Measurements from ENCODE around the gene NDRG4. TPM values are rescaled to one million over a fixed set of nuclear protein-coding genes. Genes with fewer than 3 reads are reported as not detected.
A peak's percentile ranks its signal among the peaks of the same experiment; 100 is the strongest.
"Not testable (repeated sequence)": the region's sequence is repeated elsewhere in the genome, so short reads cannot be mapped to it uniquely, and the experiment has no call there.

The NDRG4 gene
- polyA plus RNA-seq, 3 donors from 2014 or later = 0.18 TPM; not detected in 2

DNA sequence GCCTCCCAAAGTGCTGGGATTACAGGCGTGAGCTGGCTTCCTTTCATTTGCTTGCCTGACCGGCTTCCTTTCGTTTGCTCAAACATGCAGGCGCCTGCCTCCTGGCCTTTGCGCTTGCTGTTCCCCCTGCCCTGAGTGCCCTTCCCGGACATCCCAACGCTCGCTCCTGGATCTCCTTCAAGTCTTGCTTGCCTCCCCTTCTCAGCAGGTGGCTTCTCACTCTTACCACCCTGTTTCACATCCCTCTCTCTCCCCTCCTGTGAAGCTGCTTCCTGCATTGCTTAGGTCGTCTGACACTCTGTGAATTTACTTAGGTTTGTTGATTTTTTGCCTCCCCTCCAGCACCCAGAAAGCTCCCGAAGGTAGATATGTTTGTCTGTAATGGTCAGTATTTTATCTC, 25.6 kb upstream of the NDRG4 start:
- H3K27ac Mint-ChIP-seq = no peak overlapping the region
- H3K36me3 Mint-ChIP-seq = peaks cover 0 to 8% (median 0%) of the 10 kb centered on the region in 3 donors
- peak overlapping the region in 3 of 5 donors; percentile 33 to 62 (median 49) for H3K4me3 Mint-ChIP-seq
- DNase-seq = no peak
- H3K27me3 Mint-ChIP-seq (ENCODE audit: low read depth in 3 of 3) = peaks cover 2 to 9% (median 5%) of the 10 kb centered on the region in 3 donors
- no peaks in the 10 kb centered on the region for H3K9me3 Mint-ChIP-seq
- peaks cover 49% of the 10 kb centered on the region in 2 donors for H3K4me1 Mint-ChIP-seq

DNA sequence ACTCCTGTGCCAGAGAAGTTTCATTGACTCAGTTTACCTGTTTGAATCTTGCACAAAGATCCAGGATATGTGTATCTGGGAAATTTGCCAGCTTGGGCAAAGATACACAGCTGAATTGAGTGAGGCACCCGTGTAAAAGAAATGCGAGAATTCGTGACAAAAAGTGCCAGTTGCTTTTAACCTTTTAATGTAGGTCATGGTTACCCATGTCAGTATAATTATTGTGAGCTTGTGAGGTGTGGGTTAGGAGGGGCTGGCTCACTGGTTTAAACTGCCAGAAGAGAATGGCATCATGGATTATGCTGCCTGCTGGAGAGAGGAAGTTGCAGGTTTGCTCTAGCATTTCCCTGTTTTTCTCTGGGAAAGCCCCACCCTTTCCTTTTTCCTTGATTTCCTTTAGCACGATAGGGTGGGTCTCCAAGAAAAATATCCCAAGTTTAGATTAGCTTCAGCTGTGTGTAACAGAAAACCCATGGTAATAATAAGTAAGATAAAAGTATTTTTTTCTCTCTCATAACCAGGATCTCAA, 24.8 kb upstream of the NDRG4 start:
- no peaks in the 10 kb centered on the region for H3K9me3 Mint-ChIP-seq
- H3K27ac Mint-ChIP-seq = no peak overlapping the region
- peaks cover 2 to 8% (median 7%) of the 10 kb centered on the region in 3 donors for H3K27me3 Mint-ChIP-seq (ENCODE audit: low read depth in 3 of 3)
- peaks cover 41% of the 10 kb centered on the region in 2 donors for H3K4me1 Mint-ChIP-seq
- H3K36me3 Mint-ChIP-seq = peaks cover 0 to 5% (median 0%) of the 10 kb centered on the region in 3 donors
- no peak overlapping the region for H3K4me3 Mint-ChIP-seq
- no peak for DNase-seq

DNA sequence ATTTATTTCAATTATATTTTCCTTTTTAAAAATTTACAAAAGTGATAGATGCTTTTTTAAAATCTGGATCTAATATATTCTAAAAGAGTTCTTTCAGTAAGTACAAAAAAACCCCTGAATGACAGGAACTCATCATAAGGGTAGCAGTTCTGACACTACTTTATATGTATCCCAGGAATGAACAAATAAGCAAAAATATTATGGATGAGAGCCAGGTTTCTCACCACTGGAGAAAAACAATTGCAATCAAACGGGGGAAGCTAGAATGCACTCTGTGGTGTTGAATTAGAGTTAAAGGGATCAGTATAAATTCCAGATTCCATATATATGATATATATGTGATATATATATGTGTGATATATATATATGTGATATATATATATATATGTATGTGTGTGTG, 23.2 kb upstream of the NDRG4 start:
- Mint-ChIP-seq H3K9me3 (no peaks in the 10 kb centered on the region), H3K4me3 (no peak overlapping the region)

GRCh38 chr16:58478427-58478826, 21.5 kb upstream of the NDRG4 start:
- Mint-ChIP-seq H3K9me3 (no peaks in the 10 kb centered on the region), H3K27ac (no peak overlapping the region), H3K4me3 (no peak overlapping the region), H3K4me1 (peaks cover 9 to 11% of the 10 kb centered on the region in 2 donors), H3K36me3 (peaks cover 0 to 4% (median 0%) of the 10 kb centered on the region in 3 donors), H3K27me3 (ENCODE audit: low read depth in 3 of 3) (peaks cover 0 to 3% (median 2%) of the 10 kb centered on the region in 3 donors)
- DNase-seq = no peak

More for the DNA sequence above, 23.2 kb upstream of the NDRG4 start:
- peaks cover 0 to 4% (median 0%) of the 10 kb centered on the region in 3 donors for H3K36me3 Mint-ChIP-seq
- peaks cover 2 to 6% (median 2%) of the 10 kb centered on the region in 3 donors for H3K27me3 Mint-ChIP-seq (ENCODE audit: low read depth in 3 of 3)
- H3K4me1 Mint-ChIP-seq = peaks cover 24 to 25% of the 10 kb centered on the region in 2 donors
- no peak overlapping the region for H3K27ac Mint-ChIP-seq
- no peak for DNase-seq

DNA sequence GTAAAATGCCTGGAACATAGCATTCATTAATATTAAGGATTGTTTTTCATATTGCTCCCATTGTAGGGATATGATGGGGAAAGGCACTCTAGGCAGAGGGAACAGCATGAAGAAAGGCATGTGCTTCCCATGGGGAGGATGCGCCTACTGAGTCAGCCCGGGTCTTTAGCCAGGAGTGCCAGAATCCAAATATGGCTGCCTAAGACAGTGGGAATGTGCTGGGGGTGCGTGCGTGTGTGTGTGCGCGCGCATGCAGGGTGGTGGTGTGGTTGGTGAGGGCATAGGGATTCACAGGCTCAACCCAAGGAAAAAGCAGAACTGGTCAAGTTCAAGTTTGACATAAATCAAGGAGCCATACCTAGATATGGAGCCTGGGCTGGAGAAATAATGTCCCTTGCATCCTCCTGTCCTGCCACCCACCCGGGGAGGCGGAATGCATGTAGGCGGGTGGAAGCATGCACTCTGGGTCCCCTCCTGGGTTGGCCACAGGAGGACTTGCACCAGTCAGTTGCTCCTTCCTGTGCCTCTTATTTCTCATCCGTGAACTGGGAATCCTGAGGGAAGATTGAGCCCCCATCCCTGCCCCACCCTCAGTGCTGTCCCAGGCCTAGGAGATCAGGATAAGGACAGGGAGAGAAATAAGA, 18.6 kb upstream of the NDRG4 start:
- H3K9me3 Mint-ChIP-seq = no peaks in the 10 kb centered on the region
- no peak for DNase-seq
- H3K27ac Mint-ChIP-seq = no peak overlapping the region
- H3K4me1 Mint-ChIP-seq = no peaks in the 10 kb centered on the region
- H3K36me3 Mint-ChIP-seq = no peaks in the 10 kb centered on the region
- H3K4me3 Mint-ChIP-seq = no peak overlapping the region
- H3K27me3 Mint-ChIP-seq (ENCODE audit: low read depth in 3 of 3) = peaks cover 0 to 3% (median 0%) of the 10 kb centered on the region in 3 donors

- peaks cover 0 to 3% (median 0%) of the 10 kb centered on the region in 3 donors for H3K27me3 Mint-ChIP-seq (ENCODE audit: low read depth in 3 of 3)
- no peaks in the 10 kb centered on the region for H3K36me3 Mint-ChIP-seq
- H3K4me3 Mint-ChIP-seq = no peak overlapping the region
- no peaks in the 10 kb centered on the region for H3K9me3 Mint-ChIP-seq
- no peaks in the 10 kb centered on the region for H3K4me1 Mint-ChIP-seq
- H3K27ac Mint-ChIP-seq = no peak overlapping the region
- no peak for DNase-seq
Measured at GRCh38 chr16:58481931-58482330, 18.0 kb upstream of the NDRG4 start.

DNA sequence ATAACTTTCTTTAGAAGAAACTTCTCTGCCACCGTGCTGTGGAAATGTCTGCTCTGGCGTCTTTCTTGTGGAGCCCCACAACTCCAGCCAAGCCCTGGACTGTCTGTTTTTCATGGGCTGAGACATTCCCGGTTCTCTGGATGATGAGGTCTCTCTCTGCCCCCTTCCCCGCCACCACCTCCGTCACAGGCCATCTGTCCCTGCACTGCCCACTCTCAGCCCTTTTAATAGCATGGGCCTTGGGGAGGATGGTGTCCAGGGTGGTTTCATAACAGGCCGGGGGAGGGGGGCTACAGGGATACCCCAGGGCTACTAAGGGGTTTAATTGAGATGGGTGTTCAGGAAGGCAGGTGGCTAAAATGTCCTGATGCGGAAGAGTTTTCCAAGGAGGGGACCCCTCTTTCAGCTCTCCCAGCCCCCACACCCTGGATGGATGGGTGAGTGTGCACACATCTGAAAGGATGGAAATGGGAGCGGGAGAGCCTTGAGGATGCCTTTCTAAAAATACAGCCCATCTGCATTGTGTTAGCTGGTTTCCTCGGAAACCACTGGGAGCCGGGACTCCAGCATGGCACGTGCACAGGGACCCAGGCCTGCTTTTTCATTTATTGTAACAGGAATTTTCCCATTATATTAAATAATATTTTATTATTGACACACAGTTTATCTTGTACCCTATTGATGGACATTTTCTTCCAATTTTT, 14.6 kb upstream of the NDRG4 start:
- peaks cover 0 to 6% (median 0%) of the 10 kb centered on the region in 3 donors for H3K27me3 Mint-ChIP-seq (ENCODE audit: low read depth in 3 of 3)
- H3K4me1 Mint-ChIP-seq = no peaks in the 10 kb centered on the region
- no peaks in the 10 kb centered on the region for H3K36me3 Mint-ChIP-seq

DNA sequence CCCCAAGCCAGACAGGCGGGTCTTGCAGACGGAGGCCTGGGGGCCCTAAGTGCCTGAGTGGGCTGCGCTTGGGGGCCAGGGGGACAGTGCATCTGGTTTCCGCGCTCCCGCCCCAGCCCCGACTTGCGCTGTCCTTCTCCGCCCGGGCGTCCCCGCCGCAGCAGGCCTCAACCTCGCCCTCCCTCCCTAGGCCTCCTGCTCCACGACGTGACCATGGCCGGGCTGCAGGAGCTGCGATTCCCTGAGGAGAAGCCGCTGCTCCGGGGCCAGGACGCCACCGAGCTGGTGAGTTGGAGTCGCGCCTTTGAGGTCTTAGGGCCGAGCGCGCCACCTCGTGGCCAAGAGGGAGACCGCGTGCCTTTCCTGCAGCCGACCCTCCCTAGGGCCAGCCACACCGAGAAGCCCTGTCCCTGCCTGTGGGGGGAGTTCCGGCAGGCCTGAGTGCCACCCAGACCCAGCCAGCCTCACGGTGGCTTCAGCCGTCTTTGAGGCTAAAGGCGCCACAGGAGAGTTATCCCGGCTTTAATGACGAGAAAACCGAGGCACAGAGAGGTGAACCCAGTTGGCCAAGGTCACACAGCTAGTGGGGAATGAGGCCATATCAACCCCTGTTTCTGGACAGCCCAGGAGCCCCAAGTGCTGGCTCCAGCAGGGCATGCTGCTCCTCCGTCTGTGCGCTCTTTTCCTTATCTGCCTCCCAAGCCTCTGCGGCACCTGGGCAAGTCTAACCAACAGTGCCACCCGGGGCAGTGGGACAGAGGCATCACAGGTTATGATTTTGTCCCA, 12.2 kb upstream of the NDRG4 start:
- peak; percentile 67 to 72 (median 70) for DNase-seq
- no peaks in the 10 kb centered on the region for H3K9me3 Mint-ChIP-seq

More for the DNA sequence above, 14.6 kb upstream of the NDRG4 start:
- Mint-ChIP-seq H3K27ac (no peak overlapping the region), H3K9me3 (no peaks in the 10 kb centered on the region), H3K4me3 (no peak overlapping the region)
- DNase-seq = no peak

DNA sequence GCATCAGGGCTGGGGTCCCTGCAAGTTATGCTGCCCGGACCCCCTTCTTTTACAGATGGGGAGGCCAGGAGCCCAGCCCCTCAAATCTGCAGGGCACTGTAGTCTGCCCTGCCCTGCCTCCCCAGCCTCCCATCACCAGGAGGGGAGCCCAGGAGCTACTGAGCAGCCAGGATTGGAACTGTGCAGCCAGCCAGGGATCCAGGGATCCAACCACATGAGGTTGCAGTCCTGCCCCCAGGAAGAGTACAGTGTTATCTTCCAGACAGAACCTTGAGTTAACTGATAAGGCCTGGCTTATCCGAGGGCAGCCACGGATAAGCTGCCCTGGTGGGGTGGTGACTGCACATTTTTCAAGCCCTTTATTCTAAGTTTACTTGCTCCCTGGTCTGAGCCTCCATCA, 11.4 kb upstream of the NDRG4 start:
- no peak overlapping the region for H3K27ac Mint-ChIP-seq
- H3K4me1 Mint-ChIP-seq = no peaks in the 10 kb centered on the region
- no peak overlapping the region for H3K4me3 Mint-ChIP-seq
- no peak for DNase-seq
- peaks cover 0 to 4% (median 0%) of the 10 kb centered on the region in 3 donors for H3K36me3 Mint-ChIP-seq
- H3K9me3 Mint-ChIP-seq = no peaks in the 10 kb centered on the region
- peaks cover 1 to 10% (median 2%) of the 10 kb centered on the region in 3 donors for H3K27me3 Mint-ChIP-seq (ENCODE audit: low read depth in 3 of 3)

More for the DNA sequence above, 12.2 kb upstream of the NDRG4 start:
- Mint-ChIP-seq H3K4me1 (no peaks in the 10 kb centered on the region), H3K36me3 (no peaks in the 10 kb centered on the region), H3K27ac (no peak overlapping the region), H3K4me3 (peak overlapping the region in 2 of 5 donors; percentile 13 to 29), H3K27me3 (ENCODE audit: low read depth in 3 of 3) (peaks cover 1 to 6% (median 2%) of the 10 kb centered on the region in 3 donors)

DNA sequence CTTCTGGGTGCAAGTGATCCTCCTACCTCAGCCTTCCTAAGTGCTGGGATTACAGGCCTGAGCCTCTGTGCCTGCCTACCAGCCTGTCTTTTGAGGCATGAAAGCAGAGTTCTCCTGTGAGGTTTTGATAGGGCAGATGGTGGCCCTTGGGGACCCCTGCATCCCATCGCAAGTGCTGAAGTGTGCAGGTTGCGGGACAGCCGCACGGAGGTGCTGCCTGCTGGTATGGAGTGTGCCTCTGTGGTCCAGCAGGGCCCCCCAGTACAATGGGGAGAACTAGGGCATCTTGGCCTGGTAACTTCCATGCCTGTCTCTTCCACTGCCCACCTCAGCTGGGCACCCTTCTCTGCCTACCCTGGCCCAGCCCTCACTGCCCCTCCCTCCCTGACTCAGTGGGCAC, 9.9 kb upstream of the NDRG4 start:
- no peaks in the 10 kb centered on the region for H3K9me3 Mint-ChIP-seq
- no peak overlapping the region for H3K27ac Mint-ChIP-seq
- peaks cover 1 to 10% (median 2%) of the 10 kb centered on the region in 3 donors for H3K27me3 Mint-ChIP-seq (ENCODE audit: low read depth in 3 of 3)
- DNase-seq = no peak
- H3K4me3 Mint-ChIP-seq = no peak overlapping the region
- no peaks in the 10 kb centered on the region for H3K4me1 Mint-ChIP-seq
- H3K36me3 Mint-ChIP-seq = peaks cover 0 to 4% (median 0%) of the 10 kb centered on the region in 3 donors

DNA sequence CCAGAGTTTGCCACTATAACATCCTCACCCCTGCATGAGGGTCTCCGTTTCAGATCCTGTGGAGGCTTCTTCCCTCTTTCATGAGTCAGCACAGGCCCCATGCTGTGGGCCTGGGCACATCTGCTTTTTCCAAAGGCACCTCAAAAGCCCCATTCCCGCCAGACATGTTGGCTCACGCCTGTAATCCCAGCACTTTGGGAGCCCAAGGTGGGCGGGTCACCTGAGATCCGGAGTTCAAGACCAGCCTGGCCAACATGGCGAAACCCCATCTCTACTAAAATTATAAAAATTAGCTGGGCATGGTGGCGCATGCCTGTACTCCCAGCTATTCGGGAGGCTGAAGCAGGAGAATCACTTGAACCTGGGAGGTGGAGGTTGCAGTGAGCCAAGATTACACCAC, 9.4 kb upstream of the NDRG4 start:
- H3K27ac Mint-ChIP-seq, H3K4me1 Mint-ChIP-seq, H3K4me3 Mint-ChIP-seq: not testable (repeated sequence)

DNA sequence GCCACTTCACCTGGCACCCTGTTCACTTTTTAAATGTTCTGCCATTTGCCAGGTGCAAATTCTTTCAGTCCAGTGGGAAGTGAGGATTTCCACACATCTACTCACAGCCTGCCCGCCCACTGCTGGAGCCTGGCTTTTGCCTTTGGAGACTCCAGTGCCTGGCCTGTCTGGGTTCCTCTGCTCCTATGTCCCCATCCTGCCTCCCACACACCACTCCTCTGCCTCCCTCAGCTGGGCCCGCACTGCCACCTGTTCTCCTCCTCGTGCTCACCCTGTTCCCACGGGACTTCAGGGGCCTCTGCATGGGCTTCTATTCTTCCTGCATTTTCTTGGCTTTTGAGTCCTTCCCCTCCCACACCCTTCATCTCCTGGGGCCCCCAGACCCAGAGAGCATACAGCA, 7.9 kb upstream of the NDRG4 start:
- Mint-ChIP-seq H3K9me3 (no peaks in the 10 kb centered on the region), H3K4me1 (peaks cover 0 to 1% of the 10 kb centered on the region in 2 donors), H3K4me3 (no peak overlapping the region), H3K36me3 (peaks cover 0 to 4% (median 0%) of the 10 kb centered on the region in 3 donors), H3K27ac (no peak overlapping the region), H3K27me3 (ENCODE audit: low read depth in 3 of 3) (peaks cover 2 to 12% (median 3%) of the 10 kb centered on the region in 3 donors)
- no peak for DNase-seq

More for the DNA sequence above, 9.4 kb upstream of the NDRG4 start:
- peaks cover 2 to 12% (median 3%) of the 10 kb centered on the region in 3 donors for H3K27me3 Mint-ChIP-seq (ENCODE audit: low read depth in 3 of 3)
- H3K36me3 Mint-ChIP-seq, DNase-seq, H3K9me3 Mint-ChIP-seq: not testable (repeated sequence)

DNA sequence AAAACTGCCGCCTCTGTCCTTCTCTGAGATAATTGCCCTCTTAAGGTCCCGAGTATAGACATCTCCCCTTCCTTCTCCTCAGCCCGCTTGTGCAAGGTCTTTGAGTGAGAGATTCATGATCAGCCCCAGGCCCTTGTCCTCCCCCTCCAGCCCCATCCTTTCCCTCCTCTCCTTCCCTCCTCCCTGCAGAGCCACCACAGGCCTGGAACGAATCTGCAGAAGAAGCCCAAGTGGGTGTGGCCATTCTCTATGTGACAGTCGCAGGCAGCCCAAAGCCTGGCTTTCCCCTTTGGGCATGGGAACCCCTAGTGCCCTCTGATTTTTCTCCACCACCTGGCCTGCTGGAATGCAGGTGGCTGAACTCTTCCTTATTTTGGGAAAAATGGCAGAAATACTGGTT, 7.2 kb upstream of the NDRG4 start:
- DNase-seq = no peak
- no peaks in the 10 kb centered on the region for H3K9me3 Mint-ChIP-seq
- H3K4me3 Mint-ChIP-seq = no peak overlapping the region
- peaks cover 0 to 4% (median 0%) of the 10 kb centered on the region in 3 donors for H3K36me3 Mint-ChIP-seq
- no peak overlapping the region for H3K27ac Mint-ChIP-seq
- peaks cover 3 to 10% (median 5%) of the 10 kb centered on the region in 3 donors for H3K27me3 Mint-ChIP-seq (ENCODE audit: low read depth in 3 of 3)
- peaks cover 0 to 1% of the 10 kb centered on the region in 2 donors for H3K4me1 Mint-ChIP-seq

Data from immature natural killer cell (primary cell).